ENCODE data around the gene MCTS1.
A peak's percentile ranks its signal among the peaks of the same experiment; 100 is the strongest.
"Not testable (repeated sequence)": the region's sequence is repeated elsewhere in the genome, so short reads cannot be mapped to it uniquely, and the experiment has no call there.

Gene MCTS1

GRCh38 chrX:120629667-120630537 is 26.0 kb downstream of the MCTS1 start, which contains the start of gene C1GALT1C1:
Gene C1GALT1C1 (minus strand): TSS chrX:120630054. CDS start chrX:120627166, 2,888 bp downstream.
- DNase-seq: peak; percentile 83

GRCh38 chrX:120638619-120639018 is 34.7 kb downstream of the MCTS1 start:
- no peak for DNase-seq

GRCh38 chrX:120642871-120643270 is 39.0 kb downstream of the MCTS1 start:
- no peak for DNase-seq

GRCh38 chrX:120647127-120647526 is 43.2 kb downstream of the MCTS1 start:
- no peak for DNase-seq

GRCh38 chrX:120652256-120652655 is 48.4 kb downstream of the MCTS1 start:
- DNase-seq: not testable (repeated sequence)

GRCh38 chrX:120653000-120653399 is 49.1 kb downstream of the MCTS1 start:
- no peak for DNase-seq

- no peak for DNase-seq
Measured at GRCh38 chrX:120660637-120661036, 56.7 kb downstream of the MCTS1 start.
